ENCODE measurements around the gene LPGAT1. TPM values are rescaled to one million over a fixed set of nuclear protein-coding genes. Genes with fewer than 3 reads are reported as not detected.

Gene LPGAT1
- total RNA-seq, 1 experiment from 2014 or later: 37.5 TPM

- Histone ChIP-seq H3K27ac (ENCODE audit: low read depth, low read length, poor library complexity, severe bottlenecking) (no peak overlapping the region), H3K9me3 (ENCODE audit: low read depth, low read length, poor library complexity, severe bottlenecking) (no peaks in the 10 kb centered on the region), H3K4me1 (ENCODE audit: insufficient read depth, low read length, poor library complexity, severe bottlenecking) (peaks cover 13% of the 10 kb centered on the region), H3K4me3 (ENCODE audit: low read depth, low read length, poor library complexity, severe bottlenecking) (no peak overlapping the region), H3K27me3 (replicated peaks; ENCODE audit: insufficient read depth, low read depth, low read length, poor library complexity) (no peaks in the 10 kb centered on the region), H3K36me3 (ENCODE audit: insufficient read depth, low read length, poor library complexity, severe bottlenecking) (no peaks in the 10 kb centered on the region)
- intact Hi-C loops (cut with micrococcal nuclease; ENCODE audit: unreplicated experiment): no loop called here
- TF ChIP-seq EZH2 (IDR thresholded peaks at IDR 0.05; ENCODE audit: borderline replicate concordance, low read depth, low read length, poor library complexity, severe bottlenecking) (no peak), CTCF (conservative IDR thresholded peaks at IDR 0.05; ENCODE audit: low read depth, low read length) (no peak)
- ChIA-PET CTCF (no interaction called here), POLR2A (ENCODE audit: low non-redundant PET) (no interaction called here)
- DNase-seq (ENCODE audit: low spot score): no peak
- no TSS peak for BruUV-seq (replicated peaks)
These were observed 125.0 kb downstream of the LPGAT1 start for GRCh38 chr1:211705467-211706091.

GRCh38 chr1:211704543-211704942, 126.0 kb downstream of the LPGAT1 start:
- DNase-seq (ENCODE audit: low spot score): no peak
- POLR2A ChIA-PET (ENCODE audit: low non-redundant PET): no interaction called here
- H3K4me1 ChIP-seq (ENCODE audit: insufficient read depth, low read length, poor library complexity, severe bottlenecking): peaks cover 13% of the 10 kb centered on the region

GRCh38 chr1:211703812-211704537, 126.6 kb downstream of the LPGAT1 start:
- ChIA-PET POLR2A (ENCODE audit: low non-redundant PET) (no interaction called here), CTCF (no interaction called here)
- intact Hi-C loops (cut with micrococcal nuclease; ENCODE audit: unreplicated experiment): no loop called here

More at GRCh38 chr1:211704543-211704942, 126.0 kb downstream of the LPGAT1 start:
- CTCF ChIA-PET: no interaction called here
- no peak overlapping the region for H3K27ac ChIP-seq (ENCODE audit: low read depth, low read length, poor library complexity, severe bottlenecking)
- H3K27me3 ChIP-seq (replicated peaks; ENCODE audit: insufficient read depth, low read depth, low read length, poor library complexity): no peaks in the 10 kb centered on the region
- no peak overlapping the region for H3K4me3 ChIP-seq (ENCODE audit: low read depth, low read length, poor library complexity, severe bottlenecking)
- no peak for TF ChIP-seq EZH2 (IDR thresholded peaks at IDR 0.05; ENCODE audit: borderline replicate concordance, low read depth, low read length, poor library complexity, severe bottlenecking)
- TF ChIP-seq CTCF (conservative IDR thresholded peaks at IDR 0.05; ENCODE audit: low read depth, low read length): no peak
- H3K9me3 ChIP-seq (ENCODE audit: low read depth, low read length, poor library complexity, severe bottlenecking): no peaks in the 10 kb centered on the region
- no peaks in the 10 kb centered on the region for H3K36me3 ChIP-seq (ENCODE audit: insufficient read depth, low read length, poor library complexity, severe bottlenecking)
- no TSS peak for BruUV-seq (replicated peaks)
- intact Hi-C loops (cut with micrococcal nuclease; ENCODE audit: unreplicated experiment): no loop called here

More at GRCh38 chr1:211703812-211704537, 126.6 kb downstream of the LPGAT1 start:
- no TSS peak for BruUV-seq (replicated peaks)
- H3K27ac ChIP-seq (ENCODE audit: low read depth, low read length, poor library complexity, severe bottlenecking): no peak overlapping the region
- H3K9me3 ChIP-seq (ENCODE audit: low read depth, low read length, poor library complexity, severe bottlenecking): no peaks in the 10 kb centered on the region
- no peaks in the 10 kb centered on the region for H3K27me3 ChIP-seq (replicated peaks; ENCODE audit: insufficient read depth, low read depth, low read length, poor library complexity)
- H3K4me1 ChIP-seq (ENCODE audit: insufficient read depth, low read length, poor library complexity, severe bottlenecking): peaks cover 8% of the 10 kb centered on the region
- TF ChIP-seq CTCF (conservative IDR thresholded peaks at IDR 0.05; ENCODE audit: low read depth, low read length) (no peak), EZH2 (IDR thresholded peaks at IDR 0.05; ENCODE audit: borderline replicate concordance, low read depth, low read length, poor library complexity, severe bottlenecking) (no peak)
- no peak for DNase-seq (ENCODE audit: low spot score)
- H3K36me3 ChIP-seq (ENCODE audit: insufficient read depth, low read length, poor library complexity, severe bottlenecking): no peaks in the 10 kb centered on the region
- H3K4me3 ChIP-seq (ENCODE audit: low read depth, low read length, poor library complexity, severe bottlenecking): no peak overlapping the region

Measured in A673 (cell line).